GM23338 (cell line): ENCODE measurements around the gene KCNT1.

Source experiments
- CREB1 ChIP-seq: fragments of 250-450 bp; sonication (Bioruptor Pico); IDR thresholded peaks from 2 replicates; pipeline ENCODE4 v1.5.0; 2020; ENCODE audit warnings: low read depth, mild to moderate bottlenecking, moderate library complexity
- CTCF ChIP-seq, 2 experiments: fragments of 200-600 bp in 1 of 2; sonication (generic) in 1 of 2; conservative IDR thresholded peaks; 2 replicates each; pipeline versions ENCODE4 v1.5.1 to v1.6.1; 2016 to 2017; ENCODE audit warnings: antibody characterized with exemption in 2 of 2, low read depth in 2 of 2, mild to moderate bottlenecking in 2 of 2, moderate library complexity in 1 of 2
- EZH2 ChIP-seq: fragments of 200-600 bp; sonication (generic); IDR thresholded peaks from one replicate; pipeline ENCODE4 v1.8.0; 2017; ENCODE audit warnings: antibody characterized with exemption, mild to moderate bottlenecking, low read depth; ENCODE audit not compliant: unreplicated experiment
- EZH2phosphoT487 ChIP-seq: fragments of 200-600 bp; sonication (generic); IDR thresholded peaks from one replicate; pipeline ENCODE4 v1.8.1; 2018; ENCODE audit warnings: antibody characterized with exemption; ENCODE audit not compliant: unreplicated experiment
- JUNB ChIP-seq: IDR thresholded peaks from one replicate; pipeline ENCODE4 v1.6.1; 2016; ENCODE audit warnings: antibody characterized with exemption; ENCODE audit not compliant: unreplicated experiment
- POLR2AphosphoS5 ChIP-seq: IDR thresholded peaks from 2 replicates; pipeline ENCODE4 v1.6.1; 2016; ENCODE audit warnings: antibody characterized with exemption, low read depth
- REST ChIP-seq: IDR thresholded peaks from one replicate; pipeline ENCODE4 v1.6.1; 2018; ENCODE audit warnings: antibody characterized with exemption; ENCODE audit not compliant: unreplicated experiment
- ZNF114 ChIP-seq: fragments of 250-450 bp; sonication (Bioruptor Pico); IDR thresholded peaks from 2 replicates; pipeline ENCODE4 v1.5.0; 2020; ENCODE audit warnings: mild to moderate bottlenecking, moderate library complexity
- ZNF462 ChIP-seq: fragments of 250-450 bp; sonication (Bioruptor Pico); IDR thresholded peaks from 2 replicates; pipeline ENCODE4 v1.5.0; 2020; ENCODE audit warnings: mild to moderate bottlenecking, moderate library complexity

GRCh38 chr9:135722365-135722764 is 20.4 kb downstream of the KCNT1 start:
- TF ChIP-seq POLR2AphosphoS5 (no peak), CTCF (conservative IDR thresholded peaks at IDR 0.05; ENCODE audit: low read depth in 2 of 2) (no peak), CREB1 (no peak), ZNF462 (CRISPR knock-in tag) (no peak), REST (no peak), EZH2phosphoT487 (no peak), EZH2 (no peak), ZNF114 (CRISPR knock-in tag) (no peak), JUNB (no peak)
